NOMO-1 treated with dmso at 0.1 percent for 144 hours (cell line): ENCODE measurements around the gene HOXA2.

Experiments
- DNase-seq: peaks from one replicate; lab custom pipeline; 2025; ENCODE audit not compliant: unreplicated experiment; lab: John Stamatoyannopoulos, UW

HOXA2 gene

GRCh38 chr7:27126596-27127327 is 24.3 kb upstream of the HOXA2 start:
- DNase-seq, result no peak

GRCh38 chr7:27125986-27126394 is 23.5 kb upstream of the HOXA2 start:
- DNase-seq, result no peak

- DNase-seq, result no peak
Measured at GRCh38 chr7:27124902-27125689, 22.6 kb upstream of the HOXA2 start.

GRCh38 chr7:27124096-27124901 is 21.8 kb upstream of the HOXA2 start:
- no peak for DNase-seq

GRCh38 chr7:27123477-27124053 is 21.1 kb upstream of the HOXA2 start:
- no peak for DNase-seq

GRCh38 chr7:27123007-27123476 is 20.6 kb upstream of the HOXA2 start:
- DNase-seq, result no peak

- no peak for DNase-seq
Measured at GRCh38 chr7:27122077-27122910, 19.8 kb upstream of the HOXA2 start.

GRCh38 chr7:27121684-27122076 is 19.2 kb upstream of the HOXA2 start:
- no peak for DNase-seq

- DNase-seq, result no peak
Measured at GRCh38 chr7:27119412-27119911, 17.0 kb upstream of the HOXA2 start.

- DNase-seq, result no peak
Measured at GRCh38 chr7:27118580-27118979, 16.1 kb upstream of the HOXA2 start.

GRCh38 chr7:27117887-27118491 is 15.5 kb upstream of the HOXA2 start:
- no peak for DNase-seq

- no peak for DNase-seq
Measured at GRCh38 chr7:27116962-27117886, 14.7 kb upstream of the HOXA2 start.

GRCh38 chr7:27116031-27116961 is 13.8 kb upstream of the HOXA2 start:
- no peak for DNase-seq

- no peak for DNase-seq
Measured at GRCh38 chr7:27115221-27116026, 12.9 kb upstream of the HOXA2 start.

- DNase-seq, result no peak
Measured at GRCh38 chr7:27114881-27115220, 12.4 kb upstream of the HOXA2 start.

GRCh38 chr7:27113991-27114769 is 11.7 kb upstream of the HOXA2 start:
- DNase-seq, result no peak
